Activated T-helper 9 cell treated with anti-CD3 and anti-CD28 coated beads, Interleukin-2, amount 50 U/mL, for 16 hours (primary cell): Measurements from ENCODE around the gene ADGRF1.
"Not testable (repeated sequence)": the region's sequence is repeated elsewhere in the genome, so short reads cannot be mapped to it uniquely, and the experiment has no call there.

Experiments used
- DNase-seq: peaks from one replicate; pipeline ENCODE4 v3.0.0-alpha.2; 2020; ENCODE audit warnings: low read depth

Gene ADGRF1

DNA sequence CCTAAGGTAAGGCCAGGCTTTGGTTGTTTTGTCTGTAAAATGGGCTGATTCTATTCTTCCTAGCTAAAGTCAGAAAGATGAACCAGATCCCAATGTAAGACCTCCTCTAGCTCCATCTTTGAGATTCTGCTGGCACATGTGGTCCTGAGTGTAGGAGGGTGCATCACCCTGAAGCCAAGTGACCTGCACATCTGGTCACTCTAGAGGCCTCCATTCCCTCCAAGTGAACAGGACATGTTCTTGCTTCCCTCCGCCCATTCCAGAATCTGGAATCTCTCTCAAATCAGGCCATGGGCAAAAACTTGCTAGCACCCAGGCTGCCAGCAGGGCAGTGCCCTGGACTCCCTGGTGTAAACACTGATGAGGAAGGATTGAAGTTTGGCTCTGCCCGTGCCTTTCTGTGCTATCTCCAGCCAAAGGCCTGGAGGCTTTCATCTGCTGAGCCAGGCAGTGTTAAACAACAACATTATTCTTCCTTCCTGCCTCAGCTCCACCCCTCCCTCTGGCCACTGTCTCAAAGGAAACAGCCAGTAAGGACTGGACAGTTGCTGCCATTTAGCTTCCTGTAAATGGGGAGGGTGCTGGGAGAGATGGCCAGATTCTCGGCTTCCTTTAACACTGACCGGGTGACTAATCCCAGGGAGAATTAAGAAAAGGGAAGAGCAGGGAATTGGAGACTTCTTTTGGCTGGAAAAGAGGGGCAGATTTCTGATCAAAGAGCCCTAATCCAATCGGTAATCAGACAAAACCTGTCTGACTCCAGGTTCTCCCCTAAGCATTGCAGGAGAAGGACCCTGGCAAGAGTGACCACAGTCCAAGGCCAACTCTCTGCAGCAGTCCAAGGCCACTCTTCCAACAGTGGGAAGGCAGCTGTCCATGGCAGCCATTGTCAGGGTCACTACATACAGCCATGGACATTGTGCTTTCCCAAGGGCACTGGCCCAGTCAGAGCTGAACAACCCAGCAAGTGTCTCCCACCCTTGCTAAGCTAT is 19.5 kb upstream of the ADGRF1 start:
- no peak for DNase-seq

DNA sequence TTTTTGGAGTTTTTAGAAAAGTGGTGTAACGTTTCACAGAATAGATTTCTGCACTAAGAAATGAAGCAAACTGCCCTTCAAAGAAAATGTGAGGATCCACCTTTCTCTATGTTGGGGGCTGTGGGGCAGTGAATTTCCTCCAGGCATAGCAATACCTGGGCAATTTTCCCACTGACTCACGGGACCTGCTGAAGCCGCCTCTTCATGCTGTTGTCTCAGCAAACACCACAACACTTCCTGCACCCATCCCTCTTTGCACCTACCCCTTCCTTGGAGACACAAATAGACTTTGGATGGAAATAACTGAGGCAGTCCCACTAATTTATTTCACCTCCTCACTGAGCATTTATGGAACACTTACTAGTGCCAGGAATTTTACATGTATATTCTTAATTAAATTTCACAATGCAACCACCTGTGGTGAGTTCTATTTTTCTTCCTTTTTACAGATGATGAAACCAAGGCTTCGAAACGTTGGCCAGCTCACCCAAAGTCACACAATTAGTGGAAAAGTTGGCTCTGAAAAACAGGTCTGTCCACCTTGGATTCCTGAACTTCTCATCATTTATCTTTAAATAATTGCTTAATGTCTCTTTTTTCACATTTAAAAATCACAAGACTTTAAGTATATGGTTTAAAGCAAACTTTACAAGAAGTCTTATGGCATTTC is 17.2 kb upstream of the ADGRF1 start:
- DNase-seq, result no peak

DNA sequence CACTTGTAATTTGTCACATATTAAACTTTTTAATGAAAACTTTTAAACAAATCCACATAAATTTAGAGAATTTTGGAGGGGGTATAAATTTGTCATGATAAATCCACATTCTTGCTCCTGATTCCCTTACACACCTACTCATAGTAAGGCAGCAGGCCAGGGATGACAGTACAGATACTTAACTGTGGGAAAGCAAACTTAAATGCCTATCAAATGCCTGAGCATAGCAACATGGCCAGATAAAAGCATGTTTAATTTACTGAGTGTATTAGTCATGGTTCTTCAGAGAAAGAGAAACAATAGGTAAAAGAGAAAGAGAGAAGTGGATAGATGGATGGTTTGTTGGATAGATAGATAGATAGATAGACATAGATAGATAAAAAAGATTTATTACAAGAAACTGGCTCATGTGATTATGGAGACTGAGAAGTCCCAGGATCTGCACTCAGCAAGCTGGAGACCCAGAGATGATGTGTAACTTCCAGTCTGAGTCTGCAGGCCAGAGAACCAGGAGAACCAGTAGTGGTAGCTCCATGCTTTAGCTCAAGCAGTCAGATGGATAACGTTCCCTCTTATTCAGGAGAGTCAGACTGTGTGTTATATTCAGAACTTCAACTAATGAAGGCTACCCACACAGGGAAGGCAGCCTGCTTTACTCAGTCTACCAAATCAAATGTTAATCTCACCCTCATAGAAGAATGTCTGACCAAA is 15.9 kb upstream of the ADGRF1 start:
- no peak for DNase-seq

DNA sequence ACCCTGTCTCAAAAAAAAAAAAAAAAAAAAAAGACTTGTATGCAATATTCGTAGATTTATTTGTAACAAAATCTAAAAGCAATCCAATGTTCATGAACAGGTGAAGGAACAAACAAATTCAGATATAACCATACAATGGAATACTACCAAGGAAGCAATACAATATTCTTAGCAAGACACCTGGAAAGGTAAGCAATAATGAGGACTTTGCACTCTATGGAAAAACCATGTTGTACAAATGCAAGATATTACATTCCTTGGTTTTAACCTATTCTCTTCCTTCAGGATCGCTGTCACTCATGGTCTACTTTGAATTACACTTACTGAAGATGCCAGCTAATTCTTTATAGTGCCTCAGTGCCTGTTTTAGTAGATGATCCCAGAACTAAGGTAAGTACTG is 14.7 kb upstream of the ADGRF1 start:
- DNase-seq, result no peak

DNA sequence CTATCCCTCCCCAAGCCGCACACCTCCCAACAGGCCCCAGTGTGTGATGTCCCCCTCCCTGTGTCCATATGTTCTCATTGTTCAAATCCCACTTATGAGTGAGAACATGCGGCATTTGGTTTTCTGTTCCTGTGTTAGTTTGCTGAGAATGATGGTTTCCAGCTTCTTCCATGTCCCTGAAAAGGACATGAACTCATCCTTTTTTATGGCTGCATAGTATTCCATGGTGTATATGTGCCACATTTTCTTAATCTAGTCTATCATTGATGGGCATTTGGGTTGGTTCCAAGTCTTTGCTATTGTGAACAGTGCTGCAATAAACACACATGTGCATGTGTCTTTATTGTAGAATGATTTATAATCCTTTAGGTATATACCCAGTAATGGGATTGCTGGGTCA is 12.2 kb upstream of the ADGRF1 start:
- DNase-seq, result not testable (repeated sequence)

DNA sequence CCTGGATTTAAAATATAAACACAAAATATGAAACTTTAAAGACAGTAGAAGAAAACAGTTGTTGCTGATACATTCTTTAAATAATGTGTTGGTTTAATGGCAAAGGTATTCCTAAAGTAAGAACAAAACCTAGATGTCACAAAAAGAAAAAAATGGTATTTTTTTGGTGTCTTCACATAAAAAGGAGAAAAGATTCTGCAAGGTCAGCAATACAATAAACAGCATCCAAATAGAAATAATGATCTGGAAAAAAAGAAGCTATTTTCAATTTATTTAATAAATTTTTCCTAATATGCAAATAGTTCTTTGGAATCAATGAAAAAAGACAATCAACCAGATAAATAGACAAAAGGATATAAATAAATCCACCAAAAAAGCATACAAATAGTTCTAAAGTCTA is 6.5 kb upstream of the ADGRF1 start:
- no peak for DNase-seq

DNA sequence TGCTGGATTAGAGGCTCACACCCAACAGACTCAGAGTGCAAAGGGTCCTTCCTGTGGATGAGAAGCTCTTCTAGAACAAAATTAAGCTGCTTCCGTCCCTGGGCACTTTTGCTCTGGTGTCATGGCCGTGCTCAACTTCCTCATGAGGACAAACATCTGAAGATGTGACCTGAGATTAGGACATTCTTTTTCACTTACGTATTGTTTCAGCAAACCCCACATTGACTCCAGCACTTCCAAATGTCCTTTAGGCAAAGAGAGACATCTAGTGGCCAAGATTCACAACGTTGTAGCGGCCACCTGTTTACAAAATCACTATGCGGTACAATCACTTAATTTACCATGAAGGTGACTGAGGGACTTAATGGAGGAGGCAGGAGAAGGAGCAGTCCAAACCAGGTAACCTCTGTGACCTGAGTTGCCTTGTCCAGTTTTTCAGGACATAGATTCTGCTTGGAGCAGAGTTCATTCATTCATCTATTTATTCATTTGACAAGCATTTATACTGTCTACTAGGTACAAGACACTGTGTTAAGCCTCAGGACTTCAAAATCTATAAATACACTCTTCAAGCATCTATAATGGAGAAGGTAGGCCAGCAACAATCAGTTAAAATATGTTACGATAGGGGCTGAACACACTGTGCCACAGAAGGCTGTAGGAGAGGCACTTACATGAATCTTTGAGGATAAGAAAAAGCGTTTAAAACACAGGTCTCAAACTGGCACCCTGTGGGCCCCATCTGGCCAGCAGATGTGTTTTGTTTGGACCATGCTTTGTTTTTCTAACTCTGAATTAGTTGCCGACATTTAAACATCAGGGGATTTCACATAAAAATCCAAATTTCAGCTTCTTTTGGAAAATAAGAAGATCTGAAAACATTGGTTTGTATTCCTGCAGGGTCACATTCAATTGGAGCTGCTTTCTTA is 5.6 kb upstream of the ADGRF1 start:
- no peak for DNase-seq

DNA sequence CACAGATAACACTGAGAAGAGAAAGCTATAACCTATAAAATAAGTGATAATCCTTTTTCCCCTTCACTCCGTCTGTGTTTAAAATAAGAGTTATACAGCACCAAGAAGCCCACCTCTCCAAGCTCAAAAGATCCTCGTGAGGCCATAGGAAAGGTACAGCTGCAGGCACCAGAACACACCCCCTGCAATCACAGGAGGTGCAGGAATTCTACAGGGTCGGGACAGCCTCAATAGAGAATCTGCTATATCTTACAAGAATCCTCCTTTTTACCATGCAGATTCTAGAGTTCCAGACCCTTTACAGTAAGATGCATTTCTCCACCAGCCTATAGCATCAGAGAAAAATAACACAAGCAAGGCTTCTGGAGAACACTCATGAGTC is 5.0 kb upstream of the ADGRF1 start:
- DNase-seq, result no peak

DNA sequence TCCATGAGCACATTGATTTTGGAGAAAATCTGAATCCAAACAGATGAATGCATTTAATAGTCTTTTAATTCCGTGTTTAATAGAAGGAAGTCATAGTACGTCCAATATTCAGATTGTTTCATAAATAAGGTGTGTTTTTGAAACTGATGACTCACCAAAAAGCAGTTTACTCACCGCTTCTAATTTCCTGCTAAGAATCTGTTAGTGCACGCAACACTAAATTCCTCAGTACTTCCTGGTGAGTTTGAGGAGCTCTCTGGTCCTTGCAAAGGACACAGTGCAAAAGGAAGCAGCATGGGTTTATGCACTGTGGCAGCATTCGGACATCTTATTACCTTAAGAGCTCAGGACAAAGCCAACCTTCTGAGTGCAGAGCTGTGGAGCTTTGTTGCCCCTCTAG is 2.3 kb upstream of the ADGRF1 start:
- DNase-seq, result no peak

DNA sequence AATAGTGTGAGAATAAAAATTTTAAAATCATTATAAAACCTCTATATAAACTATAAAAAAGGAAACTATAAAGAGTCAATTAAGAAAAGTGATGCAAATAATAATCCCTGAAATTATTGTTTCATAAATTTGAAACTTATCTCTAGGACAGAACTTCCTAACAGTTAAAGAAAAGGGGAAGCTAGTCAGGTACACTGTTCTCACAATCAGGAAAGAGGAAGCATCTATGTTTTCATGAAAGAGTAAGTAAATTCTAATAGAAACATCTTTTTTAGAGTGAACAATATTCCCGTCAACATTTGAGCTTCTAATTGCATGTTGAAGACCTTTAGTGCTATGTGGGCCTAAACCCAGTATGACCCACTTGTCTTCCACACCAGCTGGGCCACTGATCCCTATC is 1.2 kb upstream of the ADGRF1 start:
- no peak for DNase-seq

DNA sequence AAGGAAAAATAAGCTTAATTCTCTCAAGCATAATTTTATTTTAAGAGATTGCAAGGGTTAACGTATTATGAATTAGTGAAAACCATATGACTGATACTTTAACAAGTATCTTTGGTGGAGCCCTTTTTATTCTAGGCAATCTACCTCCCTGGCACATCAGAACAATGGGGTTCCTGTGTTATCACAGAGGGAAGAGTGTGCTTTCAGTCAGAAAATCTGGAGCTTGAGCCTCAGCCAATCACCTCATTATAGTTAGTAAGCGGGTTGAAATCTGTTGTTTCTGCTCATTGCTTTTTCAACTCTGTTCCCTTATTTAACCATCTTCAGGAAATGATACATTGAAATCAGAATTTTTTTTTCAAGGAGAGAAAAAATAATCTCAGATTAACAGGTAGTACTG is 391 bp downstream of the ADGRF1 start:
- no peak for DNase-seq

DNA sequence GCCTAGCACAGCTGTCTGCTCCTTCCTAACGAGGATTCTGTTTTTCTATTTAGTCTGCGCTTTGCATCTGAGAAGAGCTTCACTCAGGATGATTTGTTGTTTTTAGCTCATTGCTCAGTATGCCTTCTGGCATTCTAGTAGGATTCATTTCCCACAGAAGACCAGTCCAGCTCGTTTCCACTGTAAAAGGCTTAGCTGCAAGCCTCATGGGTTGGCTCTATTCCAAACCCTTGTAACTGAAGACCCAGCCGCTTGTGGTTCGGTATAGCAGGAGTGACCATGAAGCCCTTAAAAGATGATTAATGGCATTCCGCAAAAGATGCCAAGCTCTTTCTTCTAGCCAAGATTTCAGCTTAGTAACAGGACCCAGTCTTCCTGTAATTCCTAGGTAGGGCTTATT is 7.2 kb downstream of the ADGRF1 start:
- DNase-seq, result no peak

DNA sequence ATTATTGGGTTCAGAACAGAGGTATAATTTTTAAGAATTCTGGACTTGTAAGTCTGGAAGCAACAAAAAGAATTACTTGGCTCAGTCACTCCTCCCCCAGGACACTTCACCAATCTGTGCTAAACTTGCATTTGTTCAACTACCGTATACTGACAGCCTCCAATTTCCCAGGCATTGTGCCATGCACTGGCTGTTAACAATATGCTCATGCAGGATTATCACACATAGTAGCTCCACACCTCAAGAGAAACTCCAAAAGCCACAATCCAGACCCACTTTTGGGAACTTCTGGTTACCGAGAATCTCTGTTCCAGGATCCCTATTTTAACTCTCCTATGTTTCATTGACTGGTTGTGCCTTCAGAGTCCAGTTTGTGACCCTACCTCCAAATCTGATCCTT is 7.7 kb downstream of the ADGRF1 start:
- DNase-seq, result no peak

DNA sequence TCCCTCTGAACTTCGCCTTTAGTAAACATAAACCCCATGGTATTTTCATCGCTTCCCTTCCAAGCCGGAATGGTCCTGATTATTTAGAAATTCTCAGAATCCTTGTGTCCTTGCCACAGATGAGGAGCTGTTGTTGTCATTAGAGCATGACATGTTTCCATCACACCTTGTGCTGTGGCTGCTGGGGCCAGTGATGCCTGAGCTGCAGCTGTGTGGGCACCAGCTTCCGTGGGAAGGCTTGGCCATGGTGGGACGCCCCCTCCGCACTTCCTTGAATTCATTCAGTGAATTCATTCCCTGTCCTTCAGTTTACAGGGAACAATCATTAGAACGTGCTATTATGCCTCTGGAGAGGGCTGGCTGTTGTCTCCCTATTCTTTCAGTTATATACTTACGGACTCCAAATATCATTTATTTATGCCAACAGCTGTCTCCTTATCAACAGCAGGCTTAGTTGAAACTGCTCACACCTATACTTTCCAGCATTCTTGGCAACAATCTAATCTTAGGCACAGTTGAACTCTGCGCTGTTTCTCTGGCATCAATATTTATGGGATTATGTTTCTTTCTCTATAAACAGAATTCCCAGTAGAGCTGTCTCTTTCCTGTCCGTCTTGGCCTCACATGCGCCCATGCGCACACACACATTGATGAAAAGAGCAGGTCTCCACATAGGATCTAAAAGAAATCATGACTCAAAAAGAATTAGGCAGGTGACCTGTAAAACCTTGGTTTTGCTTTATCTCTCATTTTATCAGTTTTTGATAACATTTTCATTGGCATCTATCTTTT is 9.0 kb downstream of the ADGRF1 start:
- DNase-seq, result no peak

DNA sequence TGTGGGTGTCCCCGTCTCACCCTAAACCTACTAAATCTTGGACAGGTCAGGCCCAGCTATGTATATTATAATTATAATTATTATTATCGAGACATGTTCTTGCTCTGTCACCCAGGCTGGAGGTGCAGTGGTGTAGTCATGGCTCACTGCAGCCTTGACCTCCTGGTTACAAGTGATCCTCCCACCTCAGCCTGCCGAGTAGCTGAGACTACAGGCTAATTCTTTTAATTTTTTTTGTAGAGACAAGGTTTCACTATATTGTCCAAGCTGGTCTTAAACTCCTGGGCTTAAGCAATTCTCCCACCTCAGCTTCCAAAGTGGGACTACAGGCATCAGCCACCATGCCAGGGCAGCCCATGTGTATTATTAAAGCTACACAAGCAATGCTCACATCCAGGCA is 10.5 kb downstream of the ADGRF1 start:
- no peak for DNase-seq

DNA sequence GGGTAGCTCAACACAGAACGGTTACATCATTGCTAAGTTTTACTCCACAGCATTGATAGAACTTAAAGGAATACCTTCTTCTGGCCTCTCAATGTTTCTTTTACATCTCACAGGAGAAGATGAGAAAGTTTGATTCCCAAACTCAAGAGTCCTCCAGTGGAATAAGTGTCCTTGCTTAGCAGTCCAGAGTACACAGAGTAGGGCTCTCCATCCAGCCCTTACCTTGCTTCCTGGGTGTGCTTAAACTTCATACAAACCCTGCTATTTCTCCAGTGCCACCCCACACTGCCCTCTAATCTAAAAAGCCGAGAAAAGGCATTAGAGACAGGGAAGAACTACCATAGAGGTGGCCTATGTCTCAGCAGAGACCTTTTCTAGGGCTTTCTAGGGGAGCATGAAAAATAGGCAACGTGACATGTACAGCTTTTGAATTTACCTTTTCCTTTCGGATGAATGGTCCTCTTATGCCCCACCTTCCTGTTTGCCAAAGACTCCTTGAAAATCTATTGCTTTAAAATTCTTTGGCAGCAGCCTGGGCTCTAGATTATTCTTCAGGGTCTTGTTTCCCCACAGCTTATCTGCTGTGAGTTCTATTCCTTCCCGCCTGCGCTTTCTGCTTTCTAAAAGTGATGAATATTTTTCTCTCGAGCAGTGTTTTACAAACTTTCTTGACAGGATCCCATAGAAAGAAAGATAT is 12.1 kb downstream of the ADGRF1 start:
- no peak for DNase-seq

DNA sequence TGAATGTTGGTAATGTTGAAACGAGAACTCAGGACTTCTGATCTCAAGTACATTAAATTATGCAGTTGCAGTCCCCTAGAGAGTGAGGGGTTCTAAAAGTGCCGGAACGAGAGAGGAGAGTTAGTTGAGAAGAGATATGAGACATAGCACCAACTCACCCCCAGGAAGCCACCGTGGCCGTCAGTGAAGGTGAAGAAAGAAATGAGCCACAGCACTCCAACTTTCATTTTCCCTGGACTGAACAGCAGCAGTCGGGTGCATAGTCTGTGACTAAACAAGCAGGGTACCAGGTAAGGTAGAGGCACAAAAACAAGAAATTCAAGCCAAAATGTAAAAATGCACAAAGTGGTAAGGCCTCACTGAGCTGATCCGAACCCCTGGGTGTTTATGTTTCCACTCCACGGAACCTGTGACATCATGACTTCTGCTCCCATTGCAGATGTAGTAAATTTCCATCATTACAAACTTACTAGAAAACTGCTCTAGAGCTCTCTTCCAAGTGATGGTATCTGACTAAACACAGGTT is 13.2 kb downstream of the ADGRF1 start:
- DNase-seq, result no peak

DNA sequence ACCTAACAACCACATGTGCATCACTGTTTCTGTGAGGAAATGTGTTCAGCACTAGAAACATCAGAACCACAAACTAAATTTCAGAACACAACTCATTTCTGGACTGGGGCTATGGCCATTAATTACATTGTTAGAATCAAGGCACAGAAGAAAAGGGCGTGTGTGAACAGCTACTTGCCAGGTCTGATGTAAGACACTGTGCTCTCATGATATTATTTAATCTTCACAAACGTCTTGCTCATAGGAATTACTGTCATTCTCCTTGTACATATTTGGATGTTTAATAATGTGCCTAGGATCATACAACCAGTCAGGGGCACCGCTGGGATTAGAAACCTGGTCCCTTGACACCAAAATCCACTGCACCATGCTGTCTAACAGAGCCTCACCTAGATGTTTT is 14.8 kb downstream of the ADGRF1 start:
- no peak for DNase-seq

DNA sequence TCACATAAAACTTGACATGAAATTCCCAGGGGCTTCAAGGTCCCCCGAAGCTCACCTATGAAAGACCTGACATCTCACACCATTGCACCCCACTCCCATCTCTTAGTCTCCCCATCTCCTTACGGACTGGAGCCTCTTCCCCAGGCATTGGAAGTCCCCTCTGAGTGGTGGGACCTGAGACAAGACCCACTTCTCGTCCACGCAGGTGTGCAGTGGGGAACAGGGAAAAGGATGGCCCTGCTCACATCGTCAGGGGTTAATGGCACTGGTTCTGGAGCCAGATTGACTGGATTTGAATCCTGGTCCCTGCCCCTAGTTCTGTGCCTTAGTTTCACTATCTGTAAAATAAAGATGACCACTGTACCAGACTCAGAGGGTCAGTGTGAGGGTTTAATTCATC is 15.5 kb downstream of the ADGRF1 start:
- DNase-seq, result no peak

DNA sequence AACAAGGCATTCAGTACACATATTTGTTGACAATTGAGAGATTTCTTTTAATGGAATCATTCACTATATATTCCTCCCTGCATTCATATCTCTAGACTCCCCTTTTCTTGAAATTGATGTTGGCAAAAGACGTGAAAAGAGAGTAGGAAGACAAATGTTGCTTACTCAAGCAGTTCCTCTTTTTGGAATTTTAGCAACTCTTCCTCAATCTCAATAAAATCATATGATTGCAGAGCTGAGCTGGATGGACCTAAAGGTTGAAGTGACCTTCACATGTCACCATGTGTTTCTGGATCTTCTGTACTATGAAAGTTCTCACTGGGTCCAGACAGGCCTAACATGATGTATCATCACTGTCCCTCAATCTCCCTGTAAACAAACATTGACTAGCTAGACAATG is 18.6 kb downstream of the ADGRF1 start:
- no peak for DNase-seq
